ENCODE results near the gene SLC1A2.

Gene SLC1A2

DNA sequence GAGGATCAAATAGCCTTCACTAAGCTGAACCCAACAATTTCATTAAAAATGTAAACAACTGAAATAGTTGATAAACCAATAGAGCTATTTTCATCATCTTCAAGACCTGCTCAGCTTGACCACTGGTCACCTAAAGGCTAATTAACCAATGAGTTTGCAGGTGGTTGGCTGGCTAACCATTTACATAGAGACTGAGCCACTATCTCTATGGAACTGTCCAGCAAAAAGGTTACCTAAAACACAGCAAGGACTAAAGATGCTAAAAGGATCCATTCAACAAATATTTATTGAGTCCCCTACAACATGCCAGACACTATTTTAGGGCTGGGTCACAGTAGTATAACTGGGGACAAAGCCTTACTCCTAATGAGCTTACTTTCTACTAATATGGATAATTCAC, 156.6 kb downstream of the SLC1A2 start:
- DNase-seq = no peak

DNA sequence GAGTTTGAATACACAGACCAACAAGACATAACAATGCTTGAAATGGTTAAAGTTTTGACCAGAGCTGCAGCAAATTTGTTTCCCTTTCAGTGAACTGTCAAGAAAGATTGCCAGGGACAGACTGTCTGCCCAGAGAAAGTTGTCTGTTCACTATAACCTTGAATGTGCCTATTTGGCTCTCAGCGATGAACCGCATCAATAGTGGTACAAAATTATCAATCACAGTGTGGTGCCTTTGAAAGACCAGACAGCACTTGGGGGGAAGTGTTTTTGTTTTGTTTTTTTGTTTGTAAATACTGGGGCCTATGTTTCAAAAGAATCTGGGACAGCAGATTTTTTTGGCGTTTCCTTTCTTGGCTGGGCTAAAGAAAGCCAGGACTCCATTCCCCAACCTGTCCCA, 157.3 kb downstream of the SLC1A2 start:
- no peak for DNase-seq

DNA sequence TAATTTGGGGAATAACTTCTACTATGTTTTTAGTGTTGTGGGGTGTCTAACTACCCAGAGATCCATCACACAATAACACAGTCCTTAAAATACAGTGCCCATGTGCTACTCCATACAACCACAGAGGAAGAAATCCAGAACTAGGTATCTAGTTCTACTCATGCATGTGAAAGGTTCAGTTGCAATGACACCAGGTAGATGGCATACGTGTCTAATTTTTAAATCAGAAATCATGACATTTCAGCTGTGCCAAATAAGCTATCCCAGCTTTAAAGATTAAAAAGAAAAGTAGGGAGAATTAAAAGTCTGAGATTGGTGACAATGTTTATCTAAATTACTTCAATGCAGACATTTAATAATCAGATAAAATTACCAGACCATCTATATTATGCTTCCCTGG, 158.2 kb downstream of the SLC1A2 start:
- DNase-seq = no peak

DNA sequence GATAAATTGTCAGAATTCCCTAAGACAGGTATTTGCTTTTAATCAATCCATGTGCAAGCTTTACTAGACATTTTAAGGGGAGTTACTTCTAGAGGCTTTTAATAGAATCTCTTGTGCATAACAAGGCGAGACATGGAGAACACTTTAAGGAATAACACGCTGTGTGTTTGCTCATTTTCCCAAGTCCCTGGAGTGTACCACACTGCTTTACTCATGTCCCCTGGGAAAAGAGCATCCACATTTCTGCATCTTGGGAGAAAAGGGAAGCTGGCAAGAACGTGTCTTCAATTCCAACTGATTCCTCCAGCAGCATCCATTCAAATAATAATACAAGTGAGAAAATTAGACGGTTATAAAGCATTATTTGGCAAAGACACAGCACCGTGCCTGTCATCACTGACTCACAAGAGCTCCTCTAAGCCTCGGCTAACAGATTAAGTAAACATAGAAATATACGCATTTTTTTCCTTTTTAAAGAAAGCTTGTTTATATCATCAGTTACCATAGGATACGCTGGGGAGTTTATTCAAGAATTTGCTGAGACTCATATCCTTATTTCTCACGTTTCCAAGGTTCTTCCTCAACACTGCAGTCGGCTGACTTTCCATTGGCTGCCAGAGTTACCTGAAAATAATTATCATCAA, 158.9 kb downstream of the SLC1A2 start:
- DNase-seq = no peak

DNA sequence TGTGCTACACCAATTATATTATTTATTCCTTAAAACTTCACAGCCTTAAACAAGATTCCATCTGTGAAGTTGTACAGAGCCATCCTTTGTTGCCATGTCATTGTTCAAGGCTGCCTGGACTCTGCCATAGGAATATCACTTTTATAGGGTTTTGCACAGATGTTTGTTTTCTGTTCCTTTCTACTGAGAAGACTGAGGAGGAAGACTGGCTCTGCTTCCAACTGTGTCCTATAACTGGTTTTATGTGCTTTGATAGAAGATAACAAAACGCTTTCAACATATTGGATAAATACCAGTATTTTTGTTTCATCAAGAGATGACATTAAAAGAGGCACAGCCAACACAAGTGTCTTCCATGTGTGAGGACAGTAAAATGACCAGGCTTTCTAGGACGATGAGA, 159.8 kb downstream of the SLC1A2 start:
- DNase-seq = no peak

DNA sequence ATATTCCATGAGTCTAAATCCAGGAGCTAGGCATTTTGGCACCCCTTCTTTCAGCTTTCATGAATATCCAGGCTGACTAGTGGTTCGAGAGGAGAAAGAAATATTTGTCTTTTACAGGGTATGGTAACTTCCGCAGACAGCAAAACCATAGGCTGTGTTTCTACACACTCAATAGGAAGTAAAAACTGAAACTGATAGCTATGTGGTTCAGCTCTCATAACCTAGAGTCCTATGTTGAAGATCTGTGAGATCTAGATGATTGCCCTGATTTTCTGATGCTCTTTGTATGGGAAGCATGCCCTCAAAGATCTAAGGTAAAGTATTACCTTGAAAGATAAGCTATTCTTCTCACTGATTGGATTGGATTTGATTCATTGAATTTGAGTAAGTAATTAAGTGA, 162.1 kb downstream of the SLC1A2 start:
- peak; percentile 56 for DNase-seq

DNA sequence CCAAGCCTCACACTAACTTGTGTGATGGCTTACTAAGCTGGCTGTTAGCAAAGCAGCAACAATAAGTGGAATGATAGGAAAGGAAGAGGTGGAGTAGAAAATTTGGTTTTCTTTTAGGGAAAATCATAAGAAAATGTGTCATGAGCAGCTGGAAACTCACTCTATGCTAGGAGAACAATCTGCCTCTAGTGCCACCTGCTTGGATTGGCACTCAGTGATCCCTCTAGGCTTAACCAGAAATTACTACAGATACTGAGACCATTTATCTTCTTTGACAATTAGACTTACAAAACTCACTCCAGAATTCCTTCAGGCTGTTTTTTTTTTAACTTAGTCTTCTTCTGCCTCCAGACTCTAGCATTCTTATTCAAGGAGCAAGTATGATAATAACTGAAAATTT, 163.1 kb downstream of the SLC1A2 start:
- no peak for DNase-seq

DNA sequence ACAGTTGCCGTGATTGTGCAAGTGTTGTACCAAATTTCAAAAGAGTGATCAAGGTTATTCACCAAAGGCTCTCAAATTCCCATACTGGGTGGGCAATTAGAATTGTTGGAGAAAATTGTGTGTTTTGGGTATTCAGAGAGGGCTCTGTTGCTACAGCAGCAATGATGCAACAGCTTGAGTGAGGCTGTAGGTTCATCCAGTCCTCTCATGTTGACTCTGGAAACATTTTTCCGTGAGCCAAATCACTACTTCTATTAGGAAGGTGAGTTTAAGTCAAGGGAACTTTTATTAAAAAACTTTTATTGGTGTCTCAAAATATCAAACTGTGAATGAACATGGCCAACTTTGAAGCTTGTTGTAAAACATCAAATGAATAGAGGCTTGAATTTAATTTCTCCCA, 163.8 kb downstream of the SLC1A2 start:
- DNase-seq = no peak

DNA sequence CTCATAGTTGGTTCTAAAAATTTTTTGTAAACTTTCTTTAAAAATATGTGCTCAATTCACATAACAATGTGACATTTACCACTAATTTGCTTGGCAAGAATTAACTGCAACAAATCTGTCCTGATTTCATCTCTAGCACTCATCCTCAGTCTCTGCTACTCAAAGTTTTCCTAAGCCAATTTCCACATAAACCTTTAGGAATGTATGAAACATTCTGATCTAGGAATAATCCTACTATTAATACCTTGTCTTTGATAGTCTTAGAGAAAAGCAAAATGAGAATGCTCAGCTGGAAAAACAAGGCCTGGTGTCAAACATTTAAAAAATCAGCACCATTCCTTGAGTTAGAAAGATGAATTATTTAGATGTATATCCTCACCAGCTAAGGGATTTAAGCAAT, 166.1 kb downstream of the SLC1A2 start:
- no peak for DNase-seq

DNA sequence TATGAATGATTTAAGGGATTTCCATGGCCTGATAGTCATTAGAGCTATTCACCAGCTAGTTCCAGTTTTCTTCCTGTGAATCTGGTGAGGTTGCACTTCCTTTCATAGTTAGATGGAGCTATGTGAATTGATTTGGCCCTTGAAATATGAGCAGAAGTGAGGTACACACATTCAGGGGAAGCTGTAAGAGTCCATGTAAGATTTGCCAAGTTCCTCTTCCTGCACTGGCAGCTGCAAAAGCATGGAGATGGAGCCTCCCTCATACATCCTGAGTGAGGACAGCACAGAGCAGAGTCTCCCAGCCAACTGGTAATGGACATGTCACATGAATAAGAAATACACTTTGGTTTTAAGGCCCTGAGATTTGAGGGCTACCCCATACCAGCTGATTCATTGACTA, 168.7 kb downstream of the SLC1A2 start:
- no peak for DNase-seq

DNA sequence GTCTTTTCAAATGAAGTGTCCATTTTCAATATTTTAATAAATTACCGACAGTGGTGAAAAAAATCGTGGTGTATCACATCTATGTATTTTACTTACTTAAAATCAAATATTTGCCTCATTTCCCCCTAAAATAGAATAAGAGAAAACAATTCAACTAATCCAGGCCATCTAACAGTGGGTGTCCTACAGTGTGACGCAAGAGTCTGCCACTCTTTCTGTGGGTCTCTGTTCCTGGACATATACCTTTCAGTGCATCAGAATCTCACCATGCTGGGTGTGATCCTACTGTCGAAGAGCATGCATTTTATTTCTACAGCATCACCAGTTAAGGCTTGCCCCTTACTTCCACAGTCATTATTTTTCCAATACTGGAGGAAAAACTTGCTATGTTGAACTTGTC, 169.2 kb downstream of the SLC1A2 start:
- DNase-seq = no peak

DNA sequence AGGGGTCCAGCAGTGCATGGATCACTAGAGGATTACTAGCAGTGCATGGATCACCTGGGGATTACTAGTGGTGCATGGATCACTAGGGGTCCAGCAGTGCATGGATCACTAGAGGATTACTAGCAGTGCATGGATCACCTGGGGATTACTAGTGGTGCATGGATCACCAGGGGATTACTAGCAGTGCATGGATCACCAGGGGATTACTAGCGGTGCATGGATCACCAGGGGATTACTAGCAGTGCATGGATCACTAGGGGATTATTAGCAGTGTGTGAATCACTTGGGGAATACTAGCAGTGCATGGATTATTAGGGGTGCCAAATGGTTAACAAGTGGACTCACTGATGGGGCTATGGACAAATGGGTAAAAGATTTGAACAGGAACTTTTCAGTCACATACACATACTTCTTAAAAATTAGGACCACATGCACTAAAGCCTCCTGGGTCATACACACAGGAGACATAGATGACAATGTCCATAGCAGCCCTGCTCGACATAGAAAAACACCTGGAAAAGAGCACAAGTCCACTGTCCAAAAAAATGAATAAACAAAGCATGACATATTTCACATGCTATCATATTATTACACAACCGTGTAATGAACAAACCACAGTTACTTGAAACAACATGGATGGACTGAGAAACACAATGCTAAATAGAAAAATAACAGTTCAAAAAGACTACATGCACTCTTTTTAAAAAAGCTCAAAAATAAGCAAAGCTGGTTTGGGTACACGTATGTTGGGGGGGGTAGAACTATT, 170.6 kb downstream of the SLC1A2 start:
- DNase-seq = no peak

DNA sequence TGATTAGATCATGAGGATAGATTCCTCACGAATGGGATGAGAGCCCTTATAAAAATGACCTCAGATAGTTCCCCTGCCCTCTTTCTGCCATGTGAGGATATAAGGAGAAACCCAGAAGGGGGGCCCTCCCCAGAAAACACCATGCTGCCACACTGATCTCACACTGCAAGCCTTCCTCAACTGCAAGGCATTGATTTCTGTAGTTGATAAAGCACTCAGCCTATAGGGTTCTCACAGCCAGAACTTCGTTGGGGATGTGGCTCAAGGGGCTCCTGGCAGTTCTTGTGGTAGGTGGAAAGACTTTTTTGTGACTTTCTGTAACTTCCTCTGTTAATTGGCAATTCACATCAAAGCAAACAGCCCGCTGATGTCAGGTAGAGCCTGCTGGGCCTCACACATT, 171.5 kb downstream of the SLC1A2 start:
- DNase-seq = peak; percentile 67

DNA sequence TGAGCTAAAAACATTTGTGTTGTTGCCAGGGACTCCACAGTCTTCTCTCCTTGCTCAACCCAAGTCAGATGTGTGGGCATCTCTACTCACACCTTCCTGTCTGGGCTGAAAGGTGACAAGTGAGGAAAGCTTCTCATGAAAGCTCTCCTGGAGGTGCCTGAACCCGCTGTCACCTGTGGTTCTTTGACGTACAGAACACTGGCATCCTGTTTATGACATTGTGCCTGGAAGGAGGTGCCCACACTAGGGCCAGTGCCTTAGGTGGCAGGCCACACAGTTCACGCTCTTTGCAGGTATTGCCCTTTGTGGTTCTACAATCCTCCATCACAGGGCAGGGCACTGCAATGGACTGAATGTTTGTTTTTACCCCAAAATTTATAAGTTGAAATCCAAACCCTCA, 171.9 kb downstream of the SLC1A2 start:
- DNase-seq = peak; percentile 89

DNA sequence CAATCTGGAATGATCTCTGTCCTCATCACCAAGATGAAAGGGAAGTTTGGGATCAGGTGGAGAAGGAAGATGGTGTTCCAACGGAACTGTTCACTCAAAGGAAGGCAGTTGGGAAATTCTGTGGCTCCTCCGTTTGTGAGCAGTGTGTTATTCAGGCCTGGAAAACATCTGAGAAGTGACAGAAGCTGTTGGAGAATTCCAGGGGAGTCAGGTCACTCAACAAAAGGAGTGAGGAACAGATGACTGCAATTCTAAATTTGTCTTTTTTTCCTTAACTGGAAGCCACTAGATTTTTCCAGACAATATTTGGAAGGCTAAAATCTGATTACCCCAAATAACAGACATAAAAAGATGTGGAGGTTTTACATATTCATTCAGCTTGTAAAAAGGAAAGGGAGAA, 172.6 kb downstream of the SLC1A2 start:
- no peak for DNase-seq

DNA sequence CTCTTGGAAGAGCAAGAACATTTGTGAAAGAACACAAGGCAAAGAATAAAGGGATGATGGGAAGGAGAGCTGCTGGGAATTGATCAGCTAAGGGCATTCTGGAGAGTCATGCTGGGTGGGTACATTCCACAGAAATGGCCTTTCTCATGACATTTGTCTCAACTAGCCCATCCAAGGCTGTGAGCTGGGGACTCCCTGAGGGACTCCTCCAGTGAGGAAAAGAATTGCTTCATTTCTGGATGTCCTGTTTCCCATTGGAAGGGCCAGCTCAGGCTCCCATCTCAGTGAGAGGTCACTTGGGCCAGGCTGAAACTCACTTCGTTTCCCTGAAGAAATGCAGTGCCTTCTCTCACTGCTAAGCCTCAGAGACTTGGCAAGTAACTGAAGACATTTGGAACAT, 173.6 kb downstream of the SLC1A2 start:
- DNase-seq = no peak

DNA sequence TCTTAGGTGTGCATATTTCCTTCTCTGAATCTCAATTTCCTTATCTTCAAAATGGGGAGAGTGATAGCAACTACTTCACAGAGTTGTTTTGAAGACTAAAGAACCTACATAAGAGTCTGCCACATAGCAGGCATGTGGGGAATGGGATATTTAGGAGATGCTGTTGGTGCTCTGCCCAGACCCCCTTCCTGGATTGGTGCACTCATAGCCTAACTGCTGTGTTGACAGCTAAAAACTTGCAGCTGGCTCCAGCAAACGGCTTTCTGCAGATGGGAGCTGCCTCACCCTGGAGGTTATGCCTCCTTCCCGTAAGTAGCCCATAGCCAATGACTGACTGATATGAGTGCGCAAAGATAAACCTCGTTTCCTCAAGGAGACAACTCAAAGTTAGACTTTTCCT, 174.3 kb downstream of the SLC1A2 start:
- no peak for DNase-seq

DNA sequence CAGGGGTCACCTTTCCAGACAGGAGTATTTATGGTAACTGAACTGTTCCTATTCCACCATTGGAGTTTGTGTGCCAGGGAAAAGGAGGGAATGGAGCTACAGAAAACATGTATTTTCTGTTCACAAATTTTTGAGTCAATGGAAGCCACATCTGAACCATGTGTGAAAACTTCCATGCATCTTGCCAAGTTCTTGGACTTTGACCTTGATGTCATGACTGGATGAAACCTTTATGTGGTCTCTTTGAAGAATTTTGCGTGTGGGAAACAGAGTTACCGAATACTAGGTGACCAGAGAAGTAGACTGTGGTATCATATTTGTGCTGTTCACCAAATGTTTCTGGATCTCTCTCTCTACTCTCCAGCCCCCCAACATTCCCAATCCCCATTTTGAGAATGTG, 175.6 kb downstream of the SLC1A2 start:
- DNase-seq = no peak

DNA sequence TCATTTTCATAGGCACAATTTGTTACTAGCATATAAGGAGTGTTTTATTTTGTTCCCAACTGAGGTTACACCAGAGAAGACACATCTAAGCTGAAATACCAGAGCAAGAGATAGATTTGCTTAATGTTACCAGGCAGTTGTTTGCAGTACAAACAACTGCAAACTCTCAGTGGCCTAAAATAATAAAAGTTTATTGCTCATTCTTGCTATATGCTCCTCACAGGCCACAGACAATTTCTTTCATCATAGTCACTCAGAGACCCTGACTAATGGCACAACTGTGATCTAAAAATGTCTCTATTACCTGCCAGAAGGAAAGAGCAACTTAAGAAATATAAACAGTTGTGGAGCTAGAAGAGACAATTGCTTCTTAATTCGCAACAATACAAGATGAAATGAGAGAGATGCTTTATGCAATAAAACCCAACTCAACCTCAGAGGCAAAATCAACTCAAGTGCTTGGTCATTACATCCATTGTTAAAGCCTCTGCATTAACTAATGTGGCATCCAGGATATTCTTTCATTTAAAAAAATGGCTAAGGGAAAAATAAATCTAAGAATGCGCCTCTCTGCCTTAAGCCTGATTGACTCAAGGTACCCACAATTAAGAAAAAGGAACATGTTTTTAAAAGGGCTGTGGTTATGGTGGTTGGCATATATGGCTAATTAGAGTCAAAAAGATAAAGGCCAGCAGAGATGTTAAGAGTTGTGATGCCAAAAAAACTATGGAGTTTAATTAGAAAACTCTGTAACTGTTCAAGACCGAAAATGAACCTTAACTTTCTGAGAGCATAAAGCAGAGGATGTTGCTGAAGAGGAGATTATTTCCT, 176.7 kb downstream of the SLC1A2 start:
- peak; percentile 34 for DNase-seq

DNA sequence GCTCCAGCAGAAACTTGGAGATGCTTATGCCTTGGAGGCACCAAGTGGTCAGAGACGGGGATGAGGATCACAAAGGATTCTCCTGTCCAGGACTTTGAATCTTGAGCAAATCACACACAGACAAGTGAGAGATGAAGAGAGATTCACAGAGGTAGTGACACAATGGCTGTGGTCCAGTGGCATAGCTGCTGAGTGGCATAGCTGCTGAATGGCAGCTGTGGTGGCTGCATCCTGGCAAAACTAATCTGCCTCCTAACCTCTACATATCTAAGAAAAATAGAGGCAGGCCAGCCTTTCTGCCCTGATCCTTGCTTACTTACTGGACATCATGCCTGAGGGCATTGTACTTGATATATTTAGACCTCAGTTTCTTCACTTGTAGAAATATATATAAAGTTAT, 177.8 kb downstream of the SLC1A2 start:
- DNase-seq = no peak

DNA sequence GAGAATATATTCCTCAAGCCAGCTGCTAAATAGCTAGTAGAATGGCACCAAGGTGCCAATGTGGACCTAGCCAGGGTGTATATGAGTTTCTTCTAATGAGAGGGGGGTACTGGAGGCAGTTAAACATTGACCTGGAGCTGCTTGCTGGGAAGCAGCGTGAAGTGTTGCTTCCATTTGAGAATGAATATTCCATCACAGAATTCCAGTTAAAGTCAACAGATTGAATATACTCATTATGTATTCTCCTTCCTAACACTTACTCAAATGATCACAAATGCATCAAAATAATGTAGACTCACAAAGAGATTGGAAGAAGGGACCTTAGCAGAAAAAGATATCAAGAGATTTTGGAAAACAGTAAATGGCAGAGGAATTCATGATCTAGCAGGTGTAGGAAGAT, 178.3 kb downstream of the SLC1A2 start:
- no peak for DNase-seq

DNA sequence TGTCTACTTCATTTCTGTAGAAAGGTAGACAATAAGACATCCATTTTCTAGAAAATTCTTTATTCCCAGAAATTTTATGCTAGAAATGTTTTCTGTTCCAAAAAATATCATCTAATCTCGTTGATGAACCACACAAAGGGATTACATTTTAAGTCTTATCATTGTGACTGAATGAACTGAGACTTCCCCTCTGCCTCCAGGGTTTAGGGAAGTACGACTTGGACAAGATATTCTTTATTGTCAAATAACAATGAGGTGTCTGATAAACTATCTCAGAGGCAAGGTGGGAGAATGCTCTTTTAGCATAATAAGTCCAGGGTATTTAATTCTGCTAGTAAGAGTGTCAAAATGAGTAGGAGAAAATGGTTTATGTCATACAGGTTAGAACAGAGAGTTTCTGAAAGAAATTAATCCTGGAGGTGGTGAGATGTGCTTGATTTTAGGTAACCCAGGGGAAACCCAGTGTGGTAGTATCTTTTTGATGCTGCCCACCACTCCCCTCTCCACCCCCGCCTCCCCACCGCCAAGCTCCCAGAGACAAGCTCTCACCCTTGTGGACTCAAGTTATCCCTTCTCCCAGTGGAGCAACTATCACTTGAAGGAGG, 179.8 kb downstream of the SLC1A2 start:
- DNase-seq = no peak

DNA sequence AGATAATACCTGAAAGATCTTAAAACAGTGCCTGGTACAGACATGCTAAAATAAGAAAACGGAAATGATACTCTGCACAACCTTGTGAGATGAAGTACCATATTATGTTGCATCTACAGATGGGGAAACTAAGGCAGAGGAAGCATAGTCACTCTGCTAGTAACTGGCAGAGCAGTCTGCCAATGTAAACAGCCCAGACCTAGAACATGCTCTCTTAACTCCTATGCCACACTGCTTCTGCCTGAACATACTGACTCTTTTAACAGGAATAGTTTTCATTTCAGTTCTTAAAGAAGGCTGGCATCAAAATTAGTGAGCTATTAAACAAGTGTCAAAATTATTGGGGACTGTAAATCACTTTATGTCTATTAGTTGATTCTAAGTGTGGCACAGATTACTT, 180.5 kb downstream of the SLC1A2 start:
- no peak for DNase-seq

All from CD4-positive, alpha-beta T cell treated with Interleukin-21 for 1 hour (primary cell).